Measurements from ENCODE around the gene EBNA1BP2. TPM values are rescaled to one million over a fixed set of nuclear protein-coding genes. Genes with fewer than 3 reads are reported as not detected.
A peak's percentile ranks its signal among the peaks of the same experiment; 100 is the strongest.

EBNA1BP2 gene
- total and polyA plus RNA-seq, 10 of the 15 experiments (the other 5 are each of a cell fraction or from before 2014, with no cell fraction given): 57.5 to 275 (median 133) TPM

DNA sequence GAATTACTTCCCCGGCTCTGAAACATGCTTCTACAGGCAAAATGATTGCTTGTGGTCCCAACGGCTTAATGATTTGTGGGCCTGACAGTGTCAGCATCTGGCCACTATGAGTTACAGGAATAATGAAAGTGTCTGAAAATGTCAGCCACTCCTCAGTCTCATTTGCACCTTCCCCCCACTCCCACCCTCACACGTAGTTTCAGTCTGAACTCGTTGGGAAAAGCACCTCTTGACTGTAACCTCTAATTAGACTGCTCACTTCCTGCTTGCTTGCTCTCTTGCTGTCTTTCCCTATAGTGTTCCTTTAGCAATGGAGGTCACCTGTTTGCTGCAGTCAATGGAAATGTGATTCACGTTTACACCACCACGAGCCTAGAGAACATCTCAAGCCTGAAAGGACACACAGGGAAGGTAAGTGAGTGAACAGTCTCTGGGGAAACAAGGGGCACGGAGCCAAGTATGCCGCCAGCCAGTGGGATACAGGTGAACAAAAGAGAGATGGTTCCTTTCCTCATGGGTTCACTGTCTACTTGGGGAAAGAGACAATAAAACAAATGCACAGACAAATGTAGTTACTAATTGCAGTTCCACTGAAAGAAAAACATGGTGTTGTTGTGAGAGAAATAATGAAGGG lies 27.1 kb upstream of the EBNA1BP2 start (continued):
- TF ChIP-seq MLLT1 (IDR thresholded peaks at IDR 0.05): no peak; the same call in 1 of the 2 replicates
- 0 out of 2 replicates have a peak, but pooled peaks have one; percentile 39 for TF ChIP-seq ZNF687 (IDR thresholded peaks at IDR 0.05)
- no peak for TF ChIP-seq RBBP5 (conservative IDR thresholded peaks at IDR 0.05)
- TF ChIP-seq DPF2 (IDR thresholded peaks at IDR 0.05): peak; percentile 88
- TF ChIP-seq ZNF217 (IDR thresholded peaks at IDR 0.05): no peak; the same call in 1 of the 2 replicates
- TF ChIP-seq CHD2 (IDR thresholded peaks at IDR 0.05; ENCODE audit: borderline replicate concordance, low read depth, low read length): peak; percentile 82
- TF ChIP-seq SREBF2 (IDR thresholded peaks at IDR 0.05; ENCODE audit: low read length): no peak
- no peak for TF ChIP-seq KAT2A (conservative IDR thresholded peaks at IDR 0.05; ENCODE audit: control insufficient read depth, low read depth, low read length)
- TF ChIP-seq CHD1 (IDR thresholded peaks at IDR 0.05; ENCODE audit: low read depth, low read length): no peak
- TF ChIP-seq CREM (IDR thresholded peaks at IDR 0.05; ENCODE audit: low read depth): peak; percentile 57; the same call in 1 of the 2 replicates
- TF ChIP-seq PAX5 (IDR thresholded peaks at IDR 0.05; ENCODE audit: borderline replicate concordance, low read depth, low read length): peak; percentile 76
- TF ChIP-seq ZNF24 (IDR thresholded peaks at IDR 0.05): peak; percentile 50; the same call in 1 of the 2 replicates
- TF ChIP-seq TCF7 (IDR thresholded peaks at IDR 0.05; ENCODE audit: borderline replicate concordance): no peak
- TF ChIP-seq FOXK2 (IDR thresholded peaks at IDR 0.05): no peak
- TF ChIP-seq, protein P1, sequence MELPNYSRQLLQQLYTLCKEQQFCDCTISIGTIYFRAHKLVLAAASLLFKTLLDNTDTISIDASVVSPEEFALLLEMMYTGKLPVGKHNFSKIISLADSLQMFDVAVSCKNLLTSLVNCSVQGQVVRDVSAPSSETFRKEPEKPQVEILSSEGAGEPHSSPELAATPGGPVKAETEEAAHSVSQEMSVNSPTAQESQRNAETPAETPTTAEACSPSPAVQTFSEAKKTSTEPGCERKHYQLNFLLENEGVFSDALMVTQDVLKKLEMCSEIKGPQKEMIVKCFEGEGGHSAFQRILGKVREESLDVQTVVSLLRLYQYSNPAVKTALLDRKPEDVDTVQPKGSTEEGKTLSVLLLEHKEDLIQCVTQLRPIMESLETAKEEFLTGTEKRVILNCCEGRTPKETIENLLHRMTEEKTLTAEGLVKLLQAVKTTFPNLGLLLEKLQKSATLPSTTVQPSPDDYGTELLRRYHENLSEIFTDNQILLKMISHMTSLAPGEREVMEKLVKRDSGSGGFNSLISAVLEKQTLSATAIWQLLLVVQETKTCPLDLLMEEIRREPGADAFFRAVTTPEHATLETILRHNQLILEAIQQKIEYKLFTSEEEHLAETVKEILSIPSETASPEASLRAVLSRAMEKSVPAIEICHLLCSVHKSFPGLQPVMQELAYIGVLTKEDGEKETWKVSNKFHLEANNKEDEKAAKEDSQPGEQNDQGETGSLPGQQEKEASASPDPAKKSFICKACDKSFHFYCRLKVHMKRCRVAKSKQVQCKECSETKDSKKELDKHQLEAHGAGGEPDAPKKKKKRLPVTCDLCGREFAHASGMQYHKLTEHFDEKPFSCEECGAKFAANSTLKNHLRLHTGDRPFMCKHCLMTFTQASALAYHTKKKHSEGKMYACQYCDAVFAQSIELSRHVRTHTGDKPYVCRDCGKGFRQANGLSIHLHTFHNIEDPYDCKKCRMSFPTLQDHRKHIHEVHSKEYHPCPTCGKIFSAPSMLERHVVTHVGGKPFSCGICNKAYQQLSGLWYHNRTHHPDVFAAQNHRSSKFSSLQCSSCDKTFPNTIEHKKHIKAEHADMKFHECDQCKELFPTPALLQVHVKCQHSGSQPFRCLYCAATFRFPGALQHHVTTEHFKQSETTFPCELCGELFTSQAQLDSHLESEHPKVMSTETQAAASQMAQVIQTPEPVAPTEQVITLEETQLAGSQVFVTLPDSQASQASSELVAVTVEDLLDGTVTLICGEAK (IDR thresholded peaks at IDR 0.05; ENCODE audit: borderline replicate concordance): no peak
- TF ChIP-seq, protein P2, sequence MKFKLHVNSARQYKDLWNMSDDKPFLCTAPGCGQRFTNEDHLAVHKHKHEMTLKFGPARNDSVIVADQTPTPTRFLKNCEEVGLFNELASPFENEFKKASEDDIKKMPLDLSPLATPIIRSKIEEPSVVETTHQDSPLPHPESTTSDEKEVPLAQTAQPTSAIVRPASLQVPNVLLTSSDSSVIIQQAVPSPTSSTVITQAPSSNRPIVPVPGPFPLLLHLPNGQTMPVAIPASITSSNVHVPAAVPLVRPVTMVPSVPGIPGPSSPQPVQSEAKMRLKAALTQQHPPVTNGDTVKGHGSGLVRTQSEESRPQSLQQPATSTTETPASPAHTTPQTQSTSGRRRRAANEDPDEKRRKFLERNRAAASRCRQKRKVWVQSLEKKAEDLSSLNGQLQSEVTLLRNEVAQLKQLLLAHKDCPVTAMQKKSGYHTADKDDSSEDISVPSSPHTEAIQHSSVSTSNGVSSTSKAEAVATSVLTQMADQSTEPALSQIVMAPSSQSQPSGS (IDR thresholded peaks at IDR 0.05; ENCODE audit: low read length): no peak
- TF ChIP-seq ZZZ3 (IDR thresholded peaks at IDR 0.05; ENCODE audit: control insufficient read depth, insufficient read length, low read depth): no peak
- TF ChIP-seq JUNB (IDR thresholded peaks at IDR 0.05): peak; percentile 23; the same call in 1 of the 2 replicates
